HG03064 (cell line): Measurements from ENCODE around the gene EPC2.
"Not testable (repeated sequence)": the region's sequence is repeated elsewhere in the genome, so short reads cannot be mapped to it uniquely, and the experiment has no call there.

Experiments
- ATAC-seq: cut with Tn5 transposase; IDR thresholded peaks from one replicate; pipeline ENCODE4 v1.9.1; 2021; ENCODE audit warnings: low read depth; ENCODE audit not compliant: unreplicated experiment

The EPC2 gene

GRCh38 chr2:148721520-148721931 lies 77.0 kb downstream of the EPC2 start:
- no peak for ATAC-seq

GRCh38 chr2:148721991-148722777 lies 77.6 kb downstream of the EPC2 start:
- ATAC-seq, result no peak

- no peak for ATAC-seq
Observed at GRCh38 chr2:148725564-148725963, 81.0 kb downstream of the EPC2 start.

GRCh38 chr2:148726228-148726627 lies 81.7 kb downstream of the EPC2 start:
- no peak for ATAC-seq

- ATAC-seq, result no peak
Observed at GRCh38 chr2:148730085-148730484, 85.5 kb downstream of the EPC2 start.

GRCh38 chr2:148737742-148738141 lies 93.2 kb downstream of the EPC2 start:
- no peak for ATAC-seq

GRCh38 chr2:148739454-148740105 lies 95.0 kb downstream of the EPC2 start:
- ATAC-seq, result no peak

GRCh38 chr2:148742373-148742772 lies 97.8 kb downstream of the EPC2 start:
- ATAC-seq, result no peak

GRCh38 chr2:148745151-148745851 lies 100.8 kb downstream of the EPC2 start:
- ATAC-seq, result no peak

GRCh38 chr2:148746973-148747372 lies 102.4 kb downstream of the EPC2 start:
- ATAC-seq, result no peak

GRCh38 chr2:148751907-148752306 lies 107.4 kb downstream of the EPC2 start:
- no peak for ATAC-seq

GRCh38 chr2:148752977-148753376 lies 108.4 kb downstream of the EPC2 start:
- no peak for ATAC-seq

- ATAC-seq, result no peak
Observed at GRCh38 chr2:148754864-148755263, 110.3 kb downstream of the EPC2 start.

GRCh38 chr2:148756292-148756975 lies 111.9 kb downstream of the EPC2 start:
- no peak for ATAC-seq

- no peak for ATAC-seq
Observed at GRCh38 chr2:148764815-148765214, 120.3 kb downstream of the EPC2 start.

- no peak for ATAC-seq
Observed at GRCh38 chr2:148770047-148770446, 125.5 kb downstream of the EPC2 start.

- ATAC-seq, result no peak
Observed at GRCh38 chr2:148781544-148781943, 137.0 kb downstream of the EPC2 start.

GRCh38 chr2:148789059-148789458 lies 144.5 kb downstream of the EPC2 start:
- no peak for ATAC-seq

GRCh38 chr2:148790172-148790571 lies 145.6 kb downstream of the EPC2 start:
- ATAC-seq, result not testable (repeated sequence)

- ATAC-seq, result no peak
Observed at GRCh38 chr2:148794558-148794957, 150.0 kb downstream of the EPC2 start.
